Measurements from ENCODE around the gene FAHD2A.
A peak's percentile ranks its signal among the peaks of the same experiment; 100 is the strongest.
"Not testable (repeated sequence)": the region's sequence is repeated elsewhere in the genome, so short reads cannot be mapped to it uniquely, and the experiment has no call there.

Gene FAHD2A

GRCh38 chr2:95376311-95377215 is 25.9 kb upstream of the FAHD2A start:
- DNase-seq: no peak

- DNase-seq: no peak
These were observed 25.0 kb upstream of the FAHD2A start for GRCh38 chr2:95377216-95378123.

- DNase-seq: not testable (repeated sequence)
These were observed 24.2 kb upstream of the FAHD2A start for GRCh38 chr2:95378281-95378680.

GRCh38 chr2:95379371-95379831 is 23.1 kb upstream of the FAHD2A start:
- no peak for DNase-seq

- DNase-seq: no peak
These were observed 22.2 kb upstream of the FAHD2A start for GRCh38 chr2:95380280-95380679.

GRCh38 chr2:95380731-95381130 is 21.8 kb upstream of the FAHD2A start:
- DNase-seq: no peak

- no peak for DNase-seq
These were observed 21.0 kb upstream of the FAHD2A start for GRCh38 chr2:95381212-95382191.

GRCh38 chr2:95382192-95382591 is 20.3 kb upstream of the FAHD2A start:
- DNase-seq: no peak

- DNase-seq: no peak
These were observed 19.5 kb upstream of the FAHD2A start for GRCh38 chr2:95382686-95383634.

- no peak for DNase-seq
These were observed 18.9 kb upstream of the FAHD2A start for GRCh38 chr2:95383635-95384027.

- no peak for DNase-seq
These were observed 17.5 kb upstream of the FAHD2A start for GRCh38 chr2:95384854-95385569.

- no peak for DNase-seq
These were observed 16.9 kb upstream of the FAHD2A start for GRCh38 chr2:95385570-95385984.

- no peak for DNase-seq
These were observed 16.5 kb upstream of the FAHD2A start for GRCh38 chr2:95386031-95386430.

- DNase-seq: no peak
These were observed 15.2 kb upstream of the FAHD2A start for GRCh38 chr2:95387358-95387757.

GRCh38 chr2:95388091-95388692 is 14.3 kb upstream of the FAHD2A start:
- DNase-seq: no peak

- no peak for DNase-seq
These were observed 13.7 kb upstream of the FAHD2A start for GRCh38 chr2:95388856-95389244.

GRCh38 chr2:95389245-95390119 is 13.0 kb upstream of the FAHD2A start:
- DNase-seq: peak; percentile 20 to 50 (median 44)

GRCh38 chr2:95390272-95390880 is 12.1 kb upstream of the FAHD2A start:
- DNase-seq: no peak
